GM12878 (cell line): ENCODE results near the gene N4BP2L2. TPM values are rescaled to one million over a fixed set of nuclear protein-coding genes. Genes with fewer than 3 reads are reported as not detected.

Experiments used
- CHD2 ChIP-seq: IDR thresholded peaks from 2 replicates; pipeline ENCODE4 v1.6.1; 2011; ENCODE audit warnings: low read depth, low read length, improper control_type of control experiment, borderline replicate concordance
- ESRRA ChIP-seq: IDR thresholded peaks from 2 replicates; pipeline ENCODE4 v1.6.1; 2012; ENCODE audit warnings: mild to moderate bottlenecking, low read length, improper control_type of control experiment
- FOXM1 ChIP-seq: IDR thresholded peaks from 2 replicates; pipeline ENCODE4 v1.6.1; 2012; ENCODE audit warnings: low read depth, mild to moderate bottlenecking, inconsistent platforms, low read length, moderate library complexity
- IKZF1 ChIP-seq: fragments of 450-650 bp; conservative IDR thresholded peaks from 2 replicates; pipeline ENCODE4 v1.6.1; 2017; ENCODE audit warnings: antibody characterized with exemption, mild to moderate bottlenecking
- MTA3 ChIP-seq: IDR thresholded peaks from 2 replicates; pipeline ENCODE4 v1.6.1; 2012; ENCODE audit warnings: low read length, inconsistent platforms, borderline replicate concordance
- MXI1 ChIP-seq: fragments of 150-350 bp; IDR thresholded peaks from 2 replicates; pipeline ENCODE4 v1.6.1; 2011; ENCODE audit warnings: low read depth, mild to moderate bottlenecking, inconsistent platforms, low read length, improper control_type of control experiment
- MYB ChIP-seq: fragments of 150-350 bp; IDR thresholded peaks from 2 replicates; pipeline ENCODE4 v1.6.1; 2014; ENCODE audit warnings: mild to moderate bottlenecking, low read depth, low read length, borderline replicate concordance
- NFYB ChIP-seq: IDR thresholded peaks from 2 replicates; pipeline ENCODE4 v1.6.1; 2011; ENCODE audit warnings: low read depth, mild to moderate bottlenecking, low read length, improper control_type of control experiment, moderate library complexity; ENCODE audit not compliant: insufficient read depth
- PML ChIP-seq: IDR thresholded peaks from 2 replicates; pipeline ENCODE4 v1.6.1; 2012; ENCODE audit warnings: low read length, inconsistent platforms
- RAD21 ChIP-seq: IDR thresholded peaks from 2 replicates; pipeline ENCODE4 v1.6.1; 2011; ENCODE audit warnings: mild to moderate bottlenecking, low read depth, low read length, moderate library complexity; ENCODE audit not compliant: insufficient read depth
- SMAD5 ChIP-seq: IDR thresholded peaks from 2 replicates; pipeline ENCODE4 v1.6.1; 2016; ENCODE audit warnings: antibody characterized with exemption, low read depth
- SMC3 ChIP-seq: IDR thresholded peaks from 2 replicates; pipeline ENCODE4 v1.6.1; 2011; ENCODE audit warnings: low read length, improper control_type of control experiment, borderline replicate concordance
- STAT3 ChIP-seq: IDR thresholded peaks from 2 replicates; pipeline ENCODE4 v1.6.1; 2011; ENCODE audit warnings: low read depth, low read length, improper control_type of control experiment
- TCF12 ChIP-seq: IDR thresholded peaks from 2 replicates; pipeline ENCODE4 v1.6.1; 2011; ENCODE audit warnings: low read depth, mild to moderate bottlenecking, low read length
- YBX1 ChIP-seq: fragments of 450-650 bp; IDR thresholded peaks from 2 replicates; pipeline ENCODE4 v1.6.1; 2016; ENCODE audit warnings: antibody characterized with exemption
- YY1 ChIP-seq: IDR thresholded peaks from 2 replicates; pipeline ENCODE4 v1.6.1; 2011; ENCODE audit warnings: low read depth, mild to moderate bottlenecking, low read length
- ZSCAN29 ChIP-seq: fragments of 450-650 bp; IDR thresholded peaks from 2 replicates; pipeline ENCODE4 v1.6.1; 2017; ENCODE audit warnings: mild to moderate bottlenecking, moderate library complexity
- ZZZ3 ChIP-seq: IDR thresholded peaks from 2 replicates; pipeline ENCODE4 v1.6.1; 2011; ENCODE audit warnings: low read depth; ENCODE audit not compliant: control insufficient read depth, insufficient read length
- polyA plus RNA-seq, 11 experiments: library from polyadenylated mRNA; depleted of rRNA in 4 of 11; unstranded in 6 of 11; stranded (reverse) in 5 of 11; fragments of >200 nt; fragmentation: Nextera tagmentation in 4 of 11; fragmentation: Illumina TruSeq in 1 of 11; extraction: Ambion mirVana in 4 of 11; extraction: Trizol in 1 of 11; gene quantifications; 1 replicate in 1 of 11; 2 replicates in 10 of 11; pipeline versions ENCODE4 v1.2.1 to v1.2.3, GENCODE V29; 2011 to 2016; ENCODE audit warnings: inconsistent platforms in 2 of 11, missing spikeins in 2 of 11, low read depth in 1 of 11
- total RNA-seq, 4 experiments: library from RNA; depleted of rRNA in 3 of 4; stranded (reverse); fragments of >200 nt in 3 of 4; fragmentation: Illumina TruSeq in 1 of 4; extraction: Trizol in 1 of 4; gene quantifications; 2 replicates each; pipeline versions ENCODE4 v1.2.1 to v1.2.3, GENCODE V29; 2013 to 2021
- TF ChIP-seq, protein P1 (sequence below): IDR thresholded peaks from 2 replicates; pipeline ENCODE4 v1.6.1; 2012; ENCODE audit warnings: low read depth, low read length, improper control_type of control experiment
- TF ChIP-seq, protein P2 (sequence below): fragments of 450-650 bp; formaldehyde crosslinking; IDR thresholded peaks from 2 replicates; pipeline ENCODE4 v1.4.0; 2022; ENCODE audit warnings: mild to moderate bottlenecking, moderate library complexity
- TF ChIP-seq, protein P3 (sequence below): IDR thresholded peaks from 2 replicates; pipeline ENCODE4 v1.6.1; 2011; ENCODE audit warnings: mild to moderate bottlenecking, low read depth, low read length, moderate library complexity; ENCODE audit not compliant: insufficient replicate concordance
- TF ChIP-seq, protein P4 (sequence below): fragments of 450-650 bp; formaldehyde crosslinking; IDR thresholded peaks from 2 replicates; pipeline ENCODE4 v1.4.0; 2020; ENCODE audit warnings: mild to moderate bottlenecking, moderate library complexity

The N4BP2L2 gene
- total and polyA plus RNA-seq, 10 of the 15 experiments (the other 5 are each of a cell fraction or from before 2014, with no cell fraction given): 41.7 to 87.1 (median 61.2) TPM

DNA sequence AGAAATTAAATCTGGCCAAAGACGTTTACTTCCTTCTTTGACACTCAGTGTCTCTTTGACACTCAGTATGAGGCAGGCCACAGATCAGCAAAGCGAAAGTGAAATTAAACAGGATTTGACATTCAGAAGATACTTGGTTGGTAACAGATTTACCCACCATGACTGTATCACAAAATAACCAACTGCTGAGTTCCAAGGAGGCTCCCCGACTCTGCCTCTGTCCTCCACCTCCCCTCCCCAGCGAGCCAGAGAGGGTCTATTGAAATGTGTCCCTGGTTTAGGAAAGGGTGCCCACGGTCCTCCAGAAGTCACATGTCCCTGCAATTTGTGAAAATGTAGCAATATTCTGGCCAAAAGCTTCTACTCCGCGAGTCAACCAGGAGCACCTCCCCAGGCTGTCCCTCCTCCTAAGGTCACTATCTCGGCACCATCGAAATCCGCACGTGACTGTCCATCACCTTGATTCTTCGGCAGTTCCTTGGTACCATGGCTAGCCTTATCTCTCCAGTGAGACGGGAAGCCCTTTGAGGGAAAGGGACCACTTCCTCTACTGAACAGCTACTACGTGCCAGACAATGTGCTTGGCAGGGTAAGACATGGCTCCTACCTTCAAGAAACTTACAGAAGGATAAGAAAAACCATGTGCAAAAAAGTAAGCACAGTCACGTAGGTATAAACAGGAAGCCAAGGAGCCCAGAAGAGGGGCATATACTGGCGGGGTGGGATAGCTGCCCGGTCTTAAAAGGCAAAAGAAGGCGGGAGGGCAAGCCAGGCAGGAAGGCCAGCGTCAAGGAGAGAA lies 112.2 kb downstream of the N4BP2L2 start (continued):
- no peak for TF ChIP-seq ZZZ3
- no peak; the same call in 1 of the 2 replicates for TF ChIP-seq SMC3
- no peak for TF ChIP-seq FOXM1
- TF ChIP-seq TCF12: no peak
- TF ChIP-seq YY1: no peak
- TF ChIP-seq IKZF1: peak; percentile 23; the same call in 1 of the 2 replicates
- peak; percentile 30 for TF ChIP-seq MXI1
- TF ChIP-seq STAT3: no peak
- no peak for TF ChIP-seq PML
- no peak for TF ChIP-seq SMAD5
- no peak for TF ChIP-seq RAD21
- no peak for TF ChIP-seq CHD2
- TF ChIP-seq, protein P1, sequence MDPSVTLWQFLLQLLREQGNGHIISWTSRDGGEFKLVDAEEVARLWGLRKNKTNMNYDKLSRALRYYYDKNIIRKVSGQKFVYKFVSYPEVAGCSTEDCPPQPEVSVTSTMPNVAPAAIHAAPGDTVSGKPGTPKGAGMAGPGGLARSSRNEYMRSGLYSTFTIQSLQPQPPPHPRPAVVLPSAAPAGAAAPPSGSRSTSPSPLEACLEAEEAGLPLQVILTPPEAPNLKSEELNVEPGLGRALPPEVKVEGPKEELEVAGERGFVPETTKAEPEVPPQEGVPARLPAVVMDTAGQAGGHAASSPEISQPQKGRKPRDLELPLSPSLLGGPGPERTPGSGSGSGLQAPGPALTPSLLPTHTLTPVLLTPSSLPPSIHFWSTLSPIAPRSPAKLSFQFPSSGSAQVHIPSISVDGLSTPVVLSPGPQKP: no peak
- TF ChIP-seq MTA3: 0 out of 2 replicates have a peak, but pooled peaks have one; percentile 38
- TF ChIP-seq NFYB: 0 out of 2 replicates have a peak, but pooled peaks have one; percentile 12
- TF ChIP-seq YBX1: no peak
- no peak for TF ChIP-seq MYB
- TF ChIP-seq, protein P2, sequence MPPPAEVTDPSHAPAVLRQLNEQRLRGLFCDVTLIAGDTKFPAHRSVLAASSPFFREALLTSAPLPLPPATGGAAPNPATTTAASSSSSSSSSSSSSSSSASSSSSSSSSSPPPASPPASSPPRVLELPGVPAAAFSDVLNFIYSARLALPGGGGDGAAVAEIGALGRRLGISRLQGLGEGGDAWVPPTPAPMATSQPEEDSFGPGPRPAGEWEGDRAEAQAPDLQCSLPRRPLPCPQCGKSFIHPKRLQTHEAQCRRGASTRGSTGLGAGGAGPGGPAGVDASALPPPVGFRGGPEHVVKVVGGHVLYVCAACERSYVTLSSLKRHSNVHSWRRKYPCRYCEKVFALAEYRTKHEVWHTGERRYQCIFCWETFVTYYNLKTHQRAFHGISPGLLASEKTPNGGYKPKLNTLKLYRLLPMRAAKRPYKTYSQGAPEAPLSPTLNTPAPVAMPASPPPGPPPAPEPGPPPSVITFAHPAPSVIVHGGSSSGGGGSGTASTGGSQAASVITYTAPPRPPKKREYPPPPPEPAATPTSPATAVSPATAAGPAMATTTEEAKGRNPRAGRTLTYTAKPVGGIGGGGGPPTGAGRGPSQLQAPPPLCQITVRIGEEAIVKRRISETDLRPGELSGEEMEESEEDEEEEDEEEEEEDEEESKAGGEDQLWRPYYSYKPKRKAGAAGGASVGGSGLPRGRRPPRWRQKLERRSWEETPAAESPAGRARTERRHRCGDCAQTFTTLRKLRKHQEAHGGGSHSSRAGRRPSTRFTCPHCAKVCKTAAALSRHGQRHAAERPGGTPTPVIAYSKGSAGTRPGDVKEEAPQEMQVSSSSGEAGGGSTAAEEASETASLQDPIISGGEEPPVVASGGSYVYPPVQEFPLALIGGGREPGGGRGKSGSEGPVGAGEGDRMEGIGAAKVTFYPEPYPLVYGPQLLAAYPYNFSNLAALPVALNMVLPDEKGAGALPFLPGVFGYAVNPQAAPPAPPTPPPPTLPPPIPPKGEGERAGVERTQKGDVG (CRISPR knock-in tag): no peak
- TF ChIP-seq, protein P3, sequence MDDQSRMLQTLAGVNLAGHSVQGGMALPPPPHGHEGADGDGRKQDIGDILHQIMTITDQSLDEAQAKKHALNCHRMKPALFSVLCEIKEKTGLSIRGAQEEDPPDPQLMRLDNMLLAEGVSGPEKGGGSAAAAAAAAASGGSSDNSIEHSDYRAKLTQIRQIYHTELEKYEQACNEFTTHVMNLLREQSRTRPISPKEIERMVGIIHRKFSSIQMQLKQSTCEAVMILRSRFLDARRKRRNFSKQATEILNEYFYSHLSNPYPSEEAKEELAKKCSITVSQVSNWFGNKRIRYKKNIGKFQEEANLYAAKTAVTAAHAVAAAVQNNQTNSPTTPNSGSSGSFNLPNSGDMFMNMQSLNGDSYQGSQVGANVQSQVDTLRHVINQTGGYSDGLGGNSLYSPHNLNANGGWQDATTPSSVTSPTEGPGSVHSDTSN: no peak
- TF ChIP-seq, protein P4, sequence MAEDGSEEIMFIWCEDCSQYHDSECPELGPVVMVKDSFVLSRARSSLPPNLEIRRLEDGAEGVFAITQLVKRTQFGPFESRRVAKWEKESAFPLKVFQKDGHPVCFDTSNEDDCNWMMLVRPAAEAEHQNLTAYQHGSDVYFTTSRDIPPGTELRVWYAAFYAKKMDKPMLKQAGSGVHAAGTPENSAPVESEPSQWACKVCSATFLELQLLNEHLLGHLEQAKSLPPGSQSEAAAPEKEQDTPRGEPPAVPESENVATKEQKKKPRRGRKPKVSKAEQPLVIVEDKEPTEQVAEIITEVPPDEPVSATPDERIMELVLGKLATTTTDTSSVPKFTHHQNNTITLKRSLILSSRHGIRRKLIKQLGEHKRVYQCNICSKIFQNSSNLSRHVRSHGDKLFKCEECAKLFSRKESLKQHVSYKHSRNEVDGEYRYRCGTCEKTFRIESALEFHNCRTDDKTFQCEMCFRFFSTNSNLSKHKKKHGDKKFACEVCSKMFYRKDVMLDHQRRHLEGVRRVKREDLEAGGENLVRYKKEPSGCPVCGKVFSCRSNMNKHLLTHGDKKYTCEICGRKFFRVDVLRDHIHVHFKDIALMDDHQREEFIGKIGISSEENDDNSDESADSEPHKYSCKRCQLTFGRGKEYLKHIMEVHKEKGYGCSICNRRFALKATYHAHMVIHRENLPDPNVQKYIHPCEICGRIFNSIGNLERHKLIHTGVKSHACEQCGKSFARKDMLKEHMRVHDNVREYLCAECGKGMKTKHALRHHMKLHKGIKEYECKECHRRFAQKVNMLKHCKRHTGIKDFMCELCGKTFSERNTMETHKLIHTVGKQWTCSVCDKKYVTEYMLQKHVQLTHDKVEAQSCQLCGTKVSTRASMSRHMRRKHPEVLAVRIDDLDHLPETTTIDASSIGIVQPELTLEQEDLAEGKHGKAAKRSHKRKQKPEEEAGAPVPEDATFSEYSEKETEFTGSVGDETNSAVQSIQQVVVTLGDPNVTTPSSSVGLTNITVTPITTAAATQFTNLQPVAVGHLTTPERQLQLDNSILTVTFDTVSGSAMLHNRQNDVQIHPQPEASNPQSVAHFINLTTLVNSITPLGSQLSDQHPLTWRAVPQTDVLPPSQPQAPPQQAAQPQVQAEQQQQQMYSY (CRISPR knock-in tag): no peak
- no peak for TF ChIP-seq ZSCAN29
- TF ChIP-seq ESRRA: no peak
